Mesenchymal stem cell (in vitro differentiated cells and primary cell): ENCODE data around the gene KDM4C.

ENCODE experiments used
- DNase-seq: peaks from one replicate; pipeline ENCODE4 v3.0.0-alpha.2; 2013
- H2AFZ ChIP-seq: one replicate; pipeline ENCODE4 v1.6.1; 2013; ENCODE audit warnings: low read depth, mild to moderate bottlenecking, control low read depth, inconsistent platforms, low read length, moderate library complexity
- H2AK5ac ChIP-seq: 2 replicates; pipeline ENCODE4 v1.6.1; 2013; ENCODE audit warnings: low read length, moderate library complexity, mild to moderate bottlenecking, inconsistent platforms; ENCODE audit not compliant: severe bottlenecking
- H2BK120ac ChIP-seq: one replicate; pipeline ENCODE4 v1.6.1; 2013; ENCODE audit warnings: low read depth, mild to moderate bottlenecking, inconsistent platforms, low read length, moderate library complexity
- H2BK12ac ChIP-seq, 2 experiments: one replicate each; pipeline ENCODE4 v1.6.1; 2013; ENCODE audit warnings: inconsistent platforms in 2 of 2, low read length in 2 of 2, mild to moderate bottlenecking in 2 of 2, moderate library complexity in 2 of 2, control low read depth in 1 of 2
- H2BK15ac ChIP-seq: one replicate; pipeline ENCODE4 v1.6.1; 2013; ENCODE audit warnings: mild to moderate bottlenecking, low read depth, inconsistent platforms; ENCODE audit not compliant: poor library complexity, severe bottlenecking
- H2BK5ac ChIP-seq: 2 replicates; pipeline ENCODE4 v1.6.1; 2013; ENCODE audit warnings: low read depth, mild to moderate bottlenecking, low read length, control low read depth, inconsistent platforms; ENCODE audit not compliant: poor library complexity, severe bottlenecking
- H3K14ac ChIP-seq, 2 experiments: one replicate each; pipeline ENCODE4 v1.6.1; 2013; ENCODE audit warnings: inconsistent platforms in 2 of 2, low read length in 2 of 2, control low read depth in 1 of 2, mild to moderate bottlenecking in 1 of 2, moderate library complexity in 1 of 2
- H3K18ac ChIP-seq, 2 experiments: one replicate each; pipeline ENCODE4 v1.6.1; 2013; ENCODE audit warnings: inconsistent platforms in 2 of 2, low read length in 2 of 2, control low read depth in 1 of 2, low read depth in 1 of 2, mild to moderate bottlenecking in 1 of 2
- H3K23ac ChIP-seq, 2 experiments: one replicate each; pipeline ENCODE4 v1.6.1; 2013; ENCODE audit warnings: inconsistent platforms in 2 of 2, low read length in 2 of 2, mild to moderate bottlenecking in 2 of 2, moderate library complexity in 2 of 2, control low read depth in 1 of 2
- H3K27ac ChIP-seq: 2 replicates; pipeline ENCODE4 v1.5.1; 2013; ENCODE audit warnings: mild to moderate bottlenecking, moderate library complexity, low read length, control low read depth, inconsistent platforms; ENCODE audit not compliant: poor library complexity, severe bottlenecking
- H3K27me3 ChIP-seq, 2 experiments: 2 replicates each; pipeline versions ENCODE4 v1.6.1 to v1.7.0; 2013; ENCODE audit warnings: low read length in 2 of 2, mild to moderate bottlenecking in 2 of 2, moderate library complexity in 2 of 2, control low read depth in 1 of 2, inconsistent platforms in 1 of 2; ENCODE audit not compliant: control insufficient read depth in 1 of 2, insufficient read depth in 1 of 2
- H3K36me3 ChIP-seq, 2 experiments: 2 replicates each; pipeline versions ENCODE4 v1.6.1 to v1.7.0; 2013; ENCODE audit warnings: low read length in 2 of 2, control low read depth in 1 of 2, inconsistent platforms in 1 of 2, low read depth in 1 of 2, mild to moderate bottlenecking in 1 of 2; ENCODE audit not compliant: insufficient read depth in 2 of 2, control insufficient read depth in 1 of 2
- H3K4ac ChIP-seq, 2 experiments: one replicate each; pipeline ENCODE4 v1.6.1; 2013; ENCODE audit warnings: inconsistent platforms in 2 of 2, low read length in 2 of 2, mild to moderate bottlenecking in 2 of 2, moderate library complexity in 2 of 2, control low read depth in 1 of 2, low read depth in 1 of 2
- H3K4me1 ChIP-seq: 2 replicates; pipeline ENCODE4 v1.6.1; 2013; ENCODE audit warnings: low read depth, low read length, control low read depth; ENCODE audit not compliant: control insufficient read depth, insufficient read depth
- H3K4me2 ChIP-seq: 2 replicates; pipeline ENCODE4 v1.6.1; 2013; ENCODE audit warnings: low read length, mild to moderate bottlenecking, inconsistent platforms; ENCODE audit not compliant: poor library complexity, severe bottlenecking
- H3K4me3 ChIP-seq, 2 experiments: 2 replicates each; pipeline versions ENCODE4 v1.5.1 to v1.7.0; 2013; ENCODE audit warnings: low read length in 2 of 2, mild to moderate bottlenecking in 2 of 2, control low read depth in 1 of 2, low read depth in 1 of 2; ENCODE audit not compliant: insufficient read depth in 1 of 2
- H3K79me1 ChIP-seq: replicated peaks from 2 replicates; pipeline ENCODE4 v1.6.1; 2013; ENCODE audit warnings: mild to moderate bottlenecking, control low read depth, low read length, inconsistent platforms; ENCODE audit not compliant: poor library complexity, severe bottlenecking
- H3K9ac ChIP-seq: 2 replicates; pipeline ENCODE4 v1.7.0; 2013; ENCODE audit warnings: mild to moderate bottlenecking, low read length, moderate library complexity
- H3K9me3 ChIP-seq: 2 replicates; pipeline ENCODE4 v1.7.0; 2013; ENCODE audit warnings: mild to moderate bottlenecking, low read length; ENCODE audit not compliant: control insufficient read depth
- H4K8ac ChIP-seq: one replicate; pipeline ENCODE4 v1.6.1; 2013; ENCODE audit warnings: inconsistent platforms, mild to moderate bottlenecking, low read length, moderate library complexity
- H4K91ac ChIP-seq: one replicate; pipeline ENCODE4 v1.6.1; 2013; ENCODE audit warnings: mild to moderate bottlenecking, low read length, inconsistent platforms
- WGBS: methylation state at CpG from one replicate; pipeline ENCODE4 v1.1.7; 2013; ENCODE audit warnings: mixed read lengths; 5-methylcytosine and 5-hydroxymethylcytosine counted together

The KDM4C gene

DNA sequence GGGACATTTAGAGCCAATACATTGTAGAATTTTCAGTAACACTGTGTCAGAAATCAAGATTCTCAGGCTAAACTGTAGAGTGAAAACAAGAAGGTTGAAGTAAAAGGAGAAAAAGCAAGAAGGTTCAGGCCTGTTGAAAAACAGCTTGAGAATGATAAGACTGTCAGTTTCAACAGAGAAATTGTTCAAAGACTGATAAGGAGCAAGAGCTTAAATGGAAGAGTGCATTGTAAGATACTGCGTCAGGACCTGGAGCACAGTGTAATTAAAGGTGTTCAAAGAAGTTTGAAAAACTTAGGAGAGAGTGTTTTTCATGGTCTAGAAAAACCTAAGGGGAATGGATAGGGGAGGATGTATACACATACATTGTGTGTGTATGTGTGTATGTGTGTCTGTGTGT, 408.3 kb downstream of the KDM4C start:
- Histone ChIP-seq H3K27me3 (no peaks in the 10 kb centered on the region), H3K4me1 (peaks cover 2% of the 10 kb centered on the region), H2BK5ac (no peak overlapping the region), H3K36me3 (peaks cover 3 to 40% of the 10 kb centered on the region in 2 experiments), H3K79me1 (no peaks in the 10 kb centered on the region), H4K91ac (no peak overlapping the region), H2BK12ac (no peak overlapping the region), H4K8ac (no peak overlapping the region), H3K9ac (no peak overlapping the region), H3K27ac (no peak overlapping the region), H3K9me3 (no peaks in the 10 kb centered on the region), H2BK120ac (no peak overlapping the region), H3K4ac (no peak overlapping the region), H2AFZ (no peak overlapping the region), H3K23ac (no peak overlapping the region), H2AK5ac (no peak overlapping the region), H3K4me3 (no peak overlapping the region), H3K18ac (no peak overlapping the region), H2BK15ac (no peak overlapping the region), H3K14ac (no peak overlapping the region), H3K4me2 (no peak overlapping the region)
- 95% methylated on average over 1 of the region's 1 CpG for WGBS
- DNase-seq = no peak

DNA sequence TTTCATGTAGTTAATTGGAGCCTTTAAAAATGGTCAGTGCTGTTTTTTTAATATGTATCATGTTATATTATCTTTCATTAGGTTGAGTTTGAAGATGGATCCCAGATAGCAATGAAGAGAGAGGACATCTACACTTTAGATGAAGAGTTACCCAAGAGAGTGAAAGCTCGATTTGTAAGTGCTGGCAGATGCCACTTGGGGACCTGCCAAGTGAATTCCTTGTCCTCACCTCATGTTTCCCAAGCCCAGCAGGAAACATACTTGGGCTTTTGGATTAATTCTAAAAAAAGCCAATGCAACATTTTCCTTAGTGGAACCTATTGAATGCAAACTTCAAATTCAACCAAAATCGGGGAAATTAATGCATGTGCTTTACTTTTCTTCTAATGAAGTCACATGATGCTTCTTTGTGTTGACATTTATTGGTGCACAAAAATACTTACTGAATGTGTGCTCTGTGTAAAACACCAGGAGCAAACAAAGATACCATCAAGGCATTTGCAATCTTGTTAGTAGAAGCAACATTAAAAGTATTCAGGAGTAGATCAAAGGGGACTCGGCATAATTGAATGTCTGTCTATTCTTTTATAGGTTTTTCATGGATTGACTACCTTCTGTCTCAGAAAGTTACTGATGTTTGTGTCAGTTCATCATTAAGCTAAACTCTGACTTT, 412.1 kb downstream of the KDM4C start:
- H3K36me3 ChIP-seq = peaks cover 3 to 39% of the 10 kb centered on the region in 2 experiments
- H3K4me1 ChIP-seq = no peaks in the 10 kb centered on the region
- H3K79me1 ChIP-seq = no peaks in the 10 kb centered on the region
- no peak overlapping the region for H3K4me2 ChIP-seq
- no peak overlapping the region for H4K8ac ChIP-seq
- H2AK5ac ChIP-seq = no peak overlapping the region
- H3K4ac ChIP-seq = no peak overlapping the region
- WGBS = 93% methylated on average over 1 of the region's 3 CpGs
- H3K27me3 ChIP-seq = no peaks in the 10 kb centered on the region
- H3K14ac ChIP-seq = no peak overlapping the region
- H3K4me3 ChIP-seq = no peak overlapping the region
- H3K9ac ChIP-seq = no peak overlapping the region
- H3K9me3 ChIP-seq = no peaks in the 10 kb centered on the region
- H2AFZ ChIP-seq = no peak overlapping the region
- H2BK120ac ChIP-seq = no peak overlapping the region
- no peak overlapping the region for H2BK5ac ChIP-seq
- DNase-seq = no peak
- H4K91ac ChIP-seq = no peak overlapping the region
- H2BK12ac ChIP-seq = no peak overlapping the region
- no peak overlapping the region for H3K23ac ChIP-seq
- H3K27ac ChIP-seq = no peak overlapping the region
- no peak overlapping the region for H3K18ac ChIP-seq
- no peak overlapping the region for H2BK15ac ChIP-seq

DNA sequence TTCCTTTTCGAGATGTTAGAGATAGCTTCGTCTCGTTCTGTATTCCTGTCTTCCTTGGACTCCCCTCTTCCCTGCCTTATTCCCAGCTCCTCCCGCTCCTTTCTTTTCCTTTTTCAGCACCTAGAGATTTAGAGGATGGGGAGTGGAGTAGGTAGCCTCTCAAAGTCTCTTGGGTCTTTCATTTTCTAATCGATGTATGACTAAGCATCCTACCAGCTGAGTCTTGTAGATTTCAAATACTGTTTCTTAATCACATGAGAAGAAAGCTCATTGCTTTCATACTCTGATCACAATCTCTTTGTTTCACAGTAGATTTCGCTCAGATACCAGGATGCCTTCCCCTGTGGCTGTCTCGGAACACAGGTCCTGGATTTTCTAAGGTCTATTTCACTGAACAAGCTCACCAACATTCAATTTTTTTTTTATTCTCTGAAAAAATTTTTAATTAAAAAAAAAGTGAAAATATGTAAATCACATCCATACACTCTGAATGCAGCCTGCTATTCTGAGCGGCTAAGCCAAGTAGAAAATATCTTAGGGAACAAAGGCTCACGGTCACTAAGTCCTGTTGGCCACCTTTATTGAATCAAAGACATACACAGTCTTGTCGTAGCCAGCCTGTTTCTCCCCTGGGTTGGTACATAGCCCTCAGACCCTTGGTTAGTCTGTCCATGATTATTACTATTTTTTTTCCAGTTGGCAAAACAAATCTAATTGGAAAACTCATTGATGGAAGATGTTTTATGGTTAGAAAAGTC, 413.8 kb downstream of the KDM4C start:
- H3K27me3 ChIP-seq = no peaks in the 10 kb centered on the region
- no peak overlapping the region for H2AK5ac ChIP-seq
- H3K9me3 ChIP-seq = no peaks in the 10 kb centered on the region
- H3K18ac ChIP-seq = no peak overlapping the region
- H3K79me1 ChIP-seq = no peaks in the 10 kb centered on the region
- H4K91ac ChIP-seq = no peak overlapping the region
- no peak overlapping the region for H2BK5ac ChIP-seq
- no peak overlapping the region for H3K4me2 ChIP-seq
- WGBS = 92% methylated on average over 7 of the region's 10 CpGs
- no peak overlapping the region for H3K9ac ChIP-seq
- H2BK120ac ChIP-seq = no peak overlapping the region
- peaks cover 3 to 23% of the 10 kb centered on the region in 2 experiments for H3K36me3 ChIP-seq
- no peak overlapping the region for H3K23ac ChIP-seq
- no peak overlapping the region for H4K8ac ChIP-seq
- no peak overlapping the region for H2BK12ac ChIP-seq
- no peak overlapping the region for H2BK15ac ChIP-seq
- no peak for DNase-seq
- no peak overlapping the region for H2AFZ ChIP-seq
- H3K14ac ChIP-seq = no peak overlapping the region
- no peak overlapping the region for H3K4ac ChIP-seq
- H3K4me3 ChIP-seq = no peak overlapping the region
- no peak overlapping the region for H3K27ac ChIP-seq
- no peaks in the 10 kb centered on the region for H3K4me1 ChIP-seq
